GM23248 (cell line): Measurements from ENCODE around the gene VAMP1. TPM values are rescaled to one million over a fixed set of nuclear protein-coding genes. Genes with fewer than 3 reads are reported as not detected.
A peak's percentile ranks its signal among the peaks of the same experiment; 100 is the strongest.

Source experiments
- DNase-seq: peaks from one replicate; pipeline ENCODE4 v3.0.0-alpha.2; 2015
- H2AFZ ChIP-seq: fragments of 200-600 bp; sonication (generic); 2 replicates; pipeline ENCODE4 v1.6.1; 2016; ENCODE audit warnings: antibody characterized with exemption
- H3F3A ChIP-seq: fragments of 200-600 bp; sonication (generic); 2 replicates; pipeline ENCODE4 v1.6.1; 2016; ENCODE audit warnings: mild to moderate bottlenecking, antibody characterized with exemption, mixed run types; ENCODE audit not compliant: insufficient read depth
- H3K27ac ChIP-seq: fragments of 200-600 bp; sonication (generic); 2 replicates; pipeline ENCODE4 v1.5.1; 2016; ENCODE audit warnings: mild to moderate bottlenecking
- H3K27me3 ChIP-seq: fragments of 200-600 bp; sonication (generic); replicated peaks from 2 replicates; pipeline ENCODE4 v1.6.1; 2016; ENCODE audit warnings: mild to moderate bottlenecking; ENCODE audit not compliant: insufficient read depth
- H3K36me3 ChIP-seq: fragments of 200-600 bp; sonication (generic); 2 replicates; pipeline ENCODE4 v1.6.1; 2016; ENCODE audit warnings: low read depth, mild to moderate bottlenecking
- H3K4me1 ChIP-seq: fragments of 200-600 bp; sonication (generic); 2 replicates; pipeline ENCODE4 v1.6.1; 2016; ENCODE audit warnings: mild to moderate bottlenecking; ENCODE audit not compliant: insufficient read depth
- H3K4me2 ChIP-seq: fragments of 200-600 bp; sonication (generic); one replicate; pipeline ENCODE4 v1.6.1; 2016; ENCODE audit warnings: mild to moderate bottlenecking; ENCODE audit not compliant: unreplicated experiment
- H3K4me3 ChIP-seq: fragments of 200-600 bp; sonication (generic); 2 replicates; pipeline ENCODE4 v1.5.1; 2016; ENCODE audit warnings: mild to moderate bottlenecking
- H3K79me2 ChIP-seq: fragments of 200-600 bp; sonication (generic); 2 replicates; pipeline ENCODE4 v1.6.1; 2016; ENCODE audit warnings: mild to moderate bottlenecking; ENCODE audit not compliant: insufficient read depth
- H3K9ac ChIP-seq: fragments of 200-600 bp; sonication (generic); 2 replicates; pipeline ENCODE4 v1.6.1; 2016; ENCODE audit warnings: mild to moderate bottlenecking
- H3K9me2 ChIP-seq: fragments of 200-600 bp; sonication (generic); 2 replicates; pipeline ENCODE4 v1.6.1; 2016; ENCODE audit warnings: mixed run types, mild to moderate bottlenecking, moderate library complexity; ENCODE audit not compliant: insufficient read depth
- H3K9me3 ChIP-seq: fragments of 200-600 bp; sonication (generic); one replicate; pipeline ENCODE4 v1.6.1; 2017; ENCODE audit warnings: low read depth
- H4K20me1 ChIP-seq: fragments of 200-600 bp; sonication (generic); 2 replicates; pipeline ENCODE4 v1.6.0; 2016; ENCODE audit not compliant: insufficient read depth
- EZH2 ChIP-seq: fragments of 200-600 bp; sonication (generic); IDR thresholded peaks from 2 replicates; pipeline ENCODE4 v1.6.1; 2018; ENCODE audit warnings: antibody characterized with exemption, mild to moderate bottlenecking; ENCODE audit not compliant: insufficient read depth, poor library complexity, severe bottlenecking
- EZH2phosphoT487 ChIP-seq: fragments of 200-600 bp; sonication (generic); IDR thresholded peaks from 2 replicates; pipeline ENCODE4 v1.6.1; 2018; ENCODE audit warnings: antibody characterized with exemption, moderate library complexity, mild to moderate bottlenecking, low read depth; ENCODE audit not compliant: insufficient read depth
- WGBS, 2 experiments: methylation state at CpG; one replicate each; pipeline ENCODE4 v1.1.6; 2015 to 2017; ENCODE audit warnings: low lambda C conversion rate in 2 of 2, low coverage in 1 of 2; ENCODE audit errors: missing lambda C conversion rate in 2 of 2; 5-methylcytosine and 5-hydroxymethylcytosine counted together
- in situ Hi-C: fragments of 300-500 bp; cut with MboI; formaldehyde crosslinking; loops from 2 replicates; pipeline ENCODE4 v1.15.0; 2020
- polyA plus RNA-seq: library from polyadenylated mRNA; unstranded; fragments of >200 nt; fragmentation: Nextera tagmentation; extraction: Ambion mirVana; gene quantifications from 2 replicates; pipeline ENCODE4 v1.2.1, GENCODE V29; 2016
- total RNA-seq: library from RNA; depleted of rRNA; stranded (reverse); fragments of >200 nt; shearing (Covaris generic); gene quantifications from 2 replicates; pipeline ENCODE4 v1.2.3, GENCODE V29; 2014; rRNA removed

The VAMP1 gene, protein sequence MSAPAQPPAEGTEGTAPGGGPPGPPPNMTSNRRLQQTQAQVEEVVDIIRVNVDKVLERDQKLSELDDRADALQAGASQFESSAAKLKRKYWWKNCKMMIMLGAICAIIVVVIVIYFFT
- 5.0 and 17.3 TPM in 2 replicates for total RNA-seq
- polyA plus RNA-seq = 7.8 and 9.8 TPM in 2 replicates

DNA sequence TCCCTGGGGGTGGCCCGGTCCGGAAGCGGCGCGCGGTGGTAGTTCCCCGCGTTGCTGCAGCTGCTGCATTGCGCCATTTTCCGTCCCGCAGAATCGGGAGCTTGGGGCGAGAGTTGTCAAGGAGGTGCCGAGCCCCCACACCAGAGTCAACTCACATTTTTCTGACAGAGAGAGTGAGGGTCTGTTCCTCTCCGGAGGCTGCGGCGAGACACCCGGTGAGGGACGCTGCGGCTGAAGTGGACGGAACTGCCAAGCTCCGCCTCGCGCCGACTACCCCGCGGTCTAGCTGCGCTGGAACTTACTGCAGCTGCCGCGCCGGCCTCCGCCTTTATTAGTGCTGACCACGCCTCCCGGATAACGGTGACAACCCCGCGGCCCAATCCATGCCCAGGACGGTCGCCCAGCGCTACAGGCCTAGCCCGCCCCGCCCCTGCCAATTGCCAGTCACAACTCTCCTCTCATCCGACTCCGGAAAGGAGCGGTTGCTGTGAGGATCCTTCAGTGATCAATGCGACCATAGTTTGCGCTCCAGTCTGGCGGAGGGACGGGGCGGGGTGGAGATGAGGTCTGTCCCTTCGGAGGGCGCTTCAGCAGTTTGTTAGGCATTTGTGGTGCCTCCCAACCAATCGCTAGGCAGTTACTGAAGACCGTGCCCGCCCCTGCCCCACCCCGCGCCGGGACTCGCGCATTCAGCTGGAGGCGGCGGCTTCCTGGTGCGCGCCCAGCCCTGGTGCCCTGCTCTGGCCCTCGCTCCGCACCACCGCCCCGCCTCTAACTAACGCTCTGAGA, at the start of gene VAMP1:
TSS of gene VAMP1 (minus strand) at position 303 of the 789 bp plus-strand sequence. CDS start at position 157, 146 bp downstream.
- H3K9me2 ChIP-seq = no peaks in the 10 kb centered on the region
- H3K4me3 ChIP-seq = peak within 1 kb of the TSS; percentile 82
- no peaks in the 10 kb centered on the region for H3K9me3 ChIP-seq
- H3K4me1 ChIP-seq = peaks cover 24% of the 10 kb centered on the region
- H3K4me2 ChIP-seq = peak within 1 kb of the TSS; percentile 92
- peak; percentile 100 for DNase-seq
- H4K20me1 ChIP-seq = no peaks in the 10 kb centered on the region
- peaks cover 27% of the 10 kb centered on the region for H3F3A ChIP-seq
- in situ Hi-C loops = no loop called here
- H3K79me2 ChIP-seq = peaks cover 45% of the 10 kb centered on the region
- TF ChIP-seq EZH2phosphoT487 = no peak
- no peak for TF ChIP-seq EZH2
- 0 out of 2 replicates have a peak, but pooled peaks cover 5% of the 10 kb centered on the region for H3K36me3 ChIP-seq
- H3K9ac ChIP-seq = peak within 1 kb of the TSS; percentile 86
- H3K27ac ChIP-seq = peak within 1 kb of the TSS; percentile 84
- WGBS, 2 experiments = 0 to 1% methylated on average over 65 to 67 of the region's 69 CpGs
- H2AFZ ChIP-seq = peak within 1 kb of the TSS; percentile 78
- no peaks in the 10 kb centered on the region for H3K27me3 ChIP-seq

DNA sequence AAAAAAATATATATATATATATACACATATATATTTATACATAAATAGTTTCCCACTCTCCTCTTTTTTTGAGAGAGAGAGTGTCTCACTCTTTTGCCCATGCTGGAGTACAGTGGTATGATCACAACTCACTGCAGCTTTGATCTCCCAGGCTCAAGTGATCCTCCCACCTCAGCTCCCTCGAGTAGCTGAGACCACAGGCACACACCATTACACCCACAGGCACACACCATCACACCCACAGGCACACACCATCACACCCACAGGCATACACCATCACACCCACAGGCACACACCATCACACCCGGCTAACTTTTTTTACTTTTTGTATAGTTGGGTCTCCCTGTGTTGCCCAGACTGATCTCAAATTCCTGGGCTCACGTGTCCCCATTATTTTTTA, 49.7 kb upstream of the VAMP1 start:
- in situ Hi-C loops = no loop called here
- no peak for TF ChIP-seq EZH2
- no peak for TF ChIP-seq EZH2phosphoT487
- no peak overlapping the region for H3K9ac ChIP-seq
- no peak overlapping the region for H2AFZ ChIP-seq
- H3K9me2 ChIP-seq = no peaks in the 10 kb centered on the region
- no peaks in the 10 kb centered on the region for H3F3A ChIP-seq
- no peak overlapping the region for H3K4me3 ChIP-seq
- H3K9me3 ChIP-seq = no peaks in the 10 kb centered on the region
- H3K27ac ChIP-seq = no peak overlapping the region
- H3K79me2 ChIP-seq = no peaks in the 10 kb centered on the region
- H3K4me1 ChIP-seq = no peaks in the 10 kb centered on the region
- H4K20me1 ChIP-seq = no peaks in the 10 kb centered on the region
- peaks cover 49% of the 10 kb centered on the region for H3K36me3 ChIP-seq
- no peak for DNase-seq
- 83 to 86% methylated on average over 3 of the region's 3 CpGs for WGBS, 2 experiments
- H3K4me2 ChIP-seq = no peak overlapping the region
- H3K27me3 ChIP-seq = no peaks in the 10 kb centered on the region

DNA sequence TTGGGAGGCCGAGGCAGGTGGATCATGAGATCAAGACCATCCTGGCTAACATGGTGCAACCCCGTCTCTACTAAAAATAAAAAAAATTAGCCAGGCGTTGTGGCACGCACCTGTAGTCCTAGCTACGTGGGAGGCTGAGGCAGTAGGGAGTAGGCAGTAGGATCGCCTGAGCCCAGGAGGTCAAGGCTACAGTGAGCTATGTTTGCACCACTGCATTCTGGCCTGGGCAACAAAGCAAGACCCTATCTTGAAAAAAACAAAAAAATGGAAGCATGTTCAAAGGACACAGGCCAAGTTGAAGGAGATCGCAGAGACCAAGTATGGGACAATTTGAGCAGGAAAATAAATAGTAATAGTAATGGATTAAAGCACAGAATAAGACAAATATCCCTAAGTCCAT, 37.6 kb upstream of the VAMP1 start:
- Histone ChIP-seq H4K20me1 (no peaks in the 10 kb centered on the region), H3K4me3 (no peak overlapping the region), H3K9ac (no peak overlapping the region), H3K79me2 (peaks cover 46% of the 10 kb centered on the region), H3K9me3 (no peaks in the 10 kb centered on the region), H3K4me2 (no peak overlapping the region), H3K27me3 (no peaks in the 10 kb centered on the region), H3F3A (no peaks in the 10 kb centered on the region), H3K4me1 (no peaks in the 10 kb centered on the region), H2AFZ (no peak overlapping the region), H3K9me2 (no peaks in the 10 kb centered on the region), H3K27ac (no peak overlapping the region), H3K36me3 (peaks cover 23% of the 10 kb centered on the region; the same call in 1 of the 2 replicates)
- in situ Hi-C loops = no loop called here
- 71 to 72% methylated on average over 7 of the region's 7 CpGs for WGBS, 2 experiments
- no peak for TF ChIP-seq EZH2
- no peak for TF ChIP-seq EZH2phosphoT487
- DNase-seq = no peak

DNA sequence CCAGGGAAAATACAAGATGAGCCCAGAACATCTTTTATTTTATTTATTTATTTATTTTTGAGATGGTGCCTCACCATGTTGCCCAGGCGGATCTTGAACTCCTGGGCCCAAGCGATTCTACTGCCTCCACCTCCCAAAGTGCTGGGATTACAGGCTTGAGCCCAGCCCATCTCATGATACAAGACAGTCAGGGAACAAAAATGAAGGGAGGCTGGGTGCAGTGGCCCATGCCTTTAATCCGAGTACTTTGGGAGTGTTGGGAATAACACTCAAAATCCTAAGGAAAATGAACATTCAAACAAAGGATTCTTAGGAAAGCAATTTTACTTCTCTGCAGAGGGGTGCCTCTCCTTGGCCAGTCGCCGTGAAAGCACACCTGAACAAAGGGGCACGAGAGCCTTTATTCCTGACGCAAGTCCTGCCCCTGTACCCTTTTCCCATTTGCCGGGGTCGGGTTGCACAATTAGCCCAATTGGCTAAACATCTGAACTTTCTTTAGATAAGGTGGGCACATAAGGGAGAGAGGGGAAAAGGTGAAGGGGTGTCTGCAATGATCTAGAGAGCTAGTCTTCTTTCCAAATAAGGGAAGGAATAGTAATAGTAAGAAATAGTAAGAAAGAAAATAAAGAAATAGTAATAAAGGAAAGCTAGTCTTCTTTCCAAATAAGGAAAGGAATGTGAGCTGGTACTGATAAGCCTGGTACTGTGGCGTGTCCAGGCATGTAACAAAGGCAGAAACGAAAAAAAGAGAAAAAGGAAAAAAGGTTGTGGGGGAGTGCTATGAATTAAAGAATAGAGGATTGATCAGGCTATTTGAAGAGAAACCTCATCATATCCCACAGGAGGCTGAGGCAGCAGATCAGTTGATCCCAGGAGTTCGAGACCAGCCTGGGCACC, 36.9 kb upstream of the VAMP1 start:
- H3K79me2 ChIP-seq = peaks cover 54% of the 10 kb centered on the region
- no peaks in the 10 kb centered on the region for H4K20me1 ChIP-seq
- H3K4me2 ChIP-seq = no peak overlapping the region
- 95% methylated on average over 12 of the region's 12 CpGs for WGBS, 2 experiments
- H2AFZ ChIP-seq = no peak overlapping the region
- H3K4me1 ChIP-seq = no peaks in the 10 kb centered on the region
- no peak for DNase-seq
- H3K9me3 ChIP-seq = no peaks in the 10 kb centered on the region
- no peaks in the 10 kb centered on the region for H3K27me3 ChIP-seq
- no peak overlapping the region for H3K27ac ChIP-seq
- H3F3A ChIP-seq = no peaks in the 10 kb centered on the region
- H3K4me3 ChIP-seq = no peak overlapping the region
- H3K9ac ChIP-seq = no peak overlapping the region
- no peak for TF ChIP-seq EZH2
- no peak for TF ChIP-seq EZH2phosphoT487
- H3K36me3 ChIP-seq = peaks cover 17% of the 10 kb centered on the region; the same call in 1 of the 2 replicates
- in situ Hi-C loops = no loop called here
- no peaks in the 10 kb centered on the region for H3K9me2 ChIP-seq
